ENCODE results near the gene OR5AC2.

- TF ChIP-seq, protein P1, sequence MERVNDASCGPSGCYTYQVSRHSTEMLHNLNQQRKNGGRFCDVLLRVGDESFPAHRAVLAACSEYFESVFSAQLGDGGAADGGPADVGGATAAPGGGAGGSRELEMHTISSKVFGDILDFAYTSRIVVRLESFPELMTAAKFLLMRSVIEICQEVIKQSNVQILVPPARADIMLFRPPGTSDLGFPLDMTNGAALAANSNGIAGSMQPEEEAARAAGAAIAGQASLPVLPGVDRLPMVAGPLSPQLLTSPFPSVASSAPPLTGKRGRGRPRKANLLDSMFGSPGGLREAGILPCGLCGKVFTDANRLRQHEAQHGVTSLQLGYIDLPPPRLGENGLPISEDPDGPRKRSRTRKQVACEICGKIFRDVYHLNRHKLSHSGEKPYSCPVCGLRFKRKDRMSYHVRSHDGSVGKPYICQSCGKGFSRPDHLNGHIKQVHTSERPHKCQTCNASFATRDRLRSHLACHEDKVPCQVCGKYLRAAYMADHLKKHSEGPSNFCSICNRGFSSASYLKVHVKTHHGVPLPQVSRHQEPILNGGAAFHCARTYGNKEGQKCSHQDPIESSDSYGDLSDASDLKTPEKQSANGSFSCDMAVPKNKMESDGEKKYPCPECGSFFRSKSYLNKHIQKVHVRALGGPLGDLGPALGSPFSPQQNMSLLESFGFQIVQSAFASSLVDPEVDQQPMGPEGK (CRISPR knock-in tag; IDR thresholded peaks at IDR 0.05; ENCODE audit: borderline replicate concordance) = no peak
- TF ChIP-seq ZFP3 (CRISPR knock-in tag; IDR thresholded peaks at IDR 0.05) (no peak), TOX (CRISPR knock-in tag; IDR thresholded peaks at IDR 0.05; ENCODE audit: borderline replicate concordance) (no peak), RARB (CRISPR knock-in tag; IDR thresholded peaks at IDR 0.05) (no peak), ZNF565 (CRISPR knock-in tag; conservative IDR thresholded peaks at IDR 0.05; ENCODE audit: low read depth) (no peak), ISL1 (CRISPR knock-in tag; IDR thresholded peaks at IDR 0.05) (no peak), CSRNP3 (CRISPR knock-in tag; IDR thresholded peaks at IDR 0.05) (no peak), GLIS3 (CRISPR knock-in tag; IDR thresholded peaks at IDR 0.05) (no peak), ZC3H10 (CRISPR knock-in tag; IDR thresholded peaks at IDR 0.05) (no peak)
- TF ChIP-seq, protein P2, sequence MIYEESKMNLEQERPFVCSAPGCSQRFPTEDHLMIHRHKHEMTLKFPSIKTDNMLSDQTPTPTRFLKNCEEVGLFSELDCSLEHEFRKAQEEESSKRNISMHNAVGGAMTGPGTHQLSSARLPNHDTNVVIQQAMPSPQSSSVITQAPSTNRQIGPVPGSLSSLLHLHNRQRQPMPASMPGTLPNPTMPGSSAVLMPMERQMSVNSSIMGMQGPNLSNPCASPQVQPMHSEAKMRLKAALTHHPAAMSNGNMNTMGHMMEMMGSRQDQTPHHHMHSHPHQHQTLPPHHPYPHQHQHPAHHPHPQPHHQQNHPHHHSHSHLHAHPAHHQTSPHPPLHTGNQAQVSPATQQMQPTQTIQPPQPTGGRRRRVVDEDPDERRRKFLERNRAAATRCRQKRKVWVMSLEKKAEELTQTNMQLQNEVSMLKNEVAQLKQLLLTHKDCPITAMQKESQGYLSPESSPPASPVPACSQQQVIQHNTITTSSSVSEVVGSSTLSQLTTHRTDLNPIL (CRISPR knock-in tag; IDR thresholded peaks at IDR 0.05; ENCODE audit: low read depth) = no peak
Observed at GRCh38 chr3:98109807-98110549, 23.0 kb downstream of the OR5AC2 start.
